HG02759 (cell line): ENCODE data around the gene NEU3.
"Not testable (repeated sequence)": the region's sequence is repeated elsewhere in the genome, so short reads cannot be mapped to it uniquely, and the experiment has no call there.

Source experiments
- ATAC-seq: cut with Tn5 transposase; IDR thresholded peaks from one replicate; pipeline ENCODE4 v1.9.1; 2021; ENCODE audit warnings: mild to moderate bottlenecking, moderate library complexity; ENCODE audit not compliant: unreplicated experiment

The NEU3 gene

DNA sequence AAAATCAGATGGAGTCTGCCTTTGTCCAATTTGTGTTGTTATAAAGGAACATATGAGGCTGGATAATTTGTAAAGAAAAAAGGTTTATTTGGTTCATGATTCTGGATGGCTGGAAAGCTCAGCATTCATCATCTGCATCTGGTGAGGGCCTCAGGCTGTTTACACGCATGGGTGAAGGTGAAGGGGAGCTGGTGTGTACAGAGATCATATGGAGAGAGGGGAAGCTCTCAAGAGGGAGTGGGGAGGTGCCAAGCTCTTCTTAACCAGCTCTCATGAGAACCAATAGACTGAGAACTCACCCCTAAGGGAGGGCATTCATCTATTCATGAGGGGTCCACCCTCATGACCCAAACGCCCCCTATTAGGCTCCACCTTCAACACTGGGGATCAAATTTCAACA, 40.0 kb downstream of the NEU3 start:
- ATAC-seq: no peak

DNA sequence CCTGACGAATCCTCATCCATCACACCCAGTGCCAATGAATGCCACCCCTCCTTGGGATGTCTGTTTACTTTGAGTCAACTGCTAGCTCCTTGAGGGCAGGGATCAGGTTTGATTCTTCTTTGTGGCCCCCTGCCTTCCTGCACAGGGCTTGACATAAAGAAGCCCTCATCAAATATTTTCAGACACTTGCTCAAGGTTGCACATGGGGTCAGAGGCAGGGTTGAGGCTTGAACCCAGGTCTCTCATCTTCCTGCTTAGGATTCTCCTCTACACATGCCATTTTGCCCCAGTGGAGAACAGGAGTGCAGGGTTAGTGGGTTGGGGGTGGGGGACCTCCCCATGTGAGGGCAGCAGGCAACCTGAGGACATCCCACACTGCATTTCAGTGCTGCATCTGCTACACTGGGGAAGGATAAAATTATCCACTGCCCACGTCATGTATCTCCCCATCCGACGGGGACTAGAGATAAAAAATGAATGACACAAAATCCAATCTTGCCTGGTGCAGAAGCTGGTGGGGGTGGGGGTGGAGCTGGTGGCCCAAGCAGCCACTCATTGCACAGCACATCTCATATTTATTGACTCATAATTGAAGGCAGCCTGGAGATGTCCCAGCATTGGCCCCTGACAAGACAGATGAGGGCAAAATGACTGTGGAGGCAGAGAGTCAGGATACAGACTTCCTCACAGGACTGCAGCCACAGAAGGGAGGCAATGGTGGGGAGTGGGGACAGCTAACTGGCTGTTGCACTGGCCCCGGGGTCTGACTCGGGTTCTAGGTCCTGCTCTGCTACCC, 41.3 kb downstream of the NEU3 start:
- no peak for ATAC-seq

DNA sequence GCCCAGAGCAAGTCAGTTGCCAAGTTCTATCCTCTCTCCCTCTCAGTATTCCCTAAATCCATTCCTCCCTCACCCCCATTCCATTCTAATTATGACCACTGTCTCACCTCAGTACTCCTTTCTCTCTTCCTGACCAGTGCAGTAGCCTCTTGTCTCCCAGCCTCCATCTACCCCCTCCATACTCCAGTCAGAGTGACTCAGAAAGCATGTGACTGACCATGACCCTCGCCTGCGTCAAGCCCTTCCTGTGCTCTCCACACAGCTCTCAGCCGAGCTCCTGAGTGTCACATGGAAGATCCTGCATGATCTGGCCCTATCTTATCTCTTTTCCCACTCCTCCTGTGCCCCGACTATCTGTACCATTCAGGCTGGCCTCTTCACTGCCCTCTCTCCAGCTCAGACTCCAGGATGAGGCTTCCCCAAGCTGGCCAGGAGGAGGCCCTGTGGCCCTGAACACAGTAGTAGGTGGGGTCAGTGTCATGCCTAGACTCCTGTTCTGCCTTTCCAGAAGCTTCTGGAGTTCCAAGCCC, 42.6 kb downstream of the NEU3 start:
- no peak for ATAC-seq

DNA sequence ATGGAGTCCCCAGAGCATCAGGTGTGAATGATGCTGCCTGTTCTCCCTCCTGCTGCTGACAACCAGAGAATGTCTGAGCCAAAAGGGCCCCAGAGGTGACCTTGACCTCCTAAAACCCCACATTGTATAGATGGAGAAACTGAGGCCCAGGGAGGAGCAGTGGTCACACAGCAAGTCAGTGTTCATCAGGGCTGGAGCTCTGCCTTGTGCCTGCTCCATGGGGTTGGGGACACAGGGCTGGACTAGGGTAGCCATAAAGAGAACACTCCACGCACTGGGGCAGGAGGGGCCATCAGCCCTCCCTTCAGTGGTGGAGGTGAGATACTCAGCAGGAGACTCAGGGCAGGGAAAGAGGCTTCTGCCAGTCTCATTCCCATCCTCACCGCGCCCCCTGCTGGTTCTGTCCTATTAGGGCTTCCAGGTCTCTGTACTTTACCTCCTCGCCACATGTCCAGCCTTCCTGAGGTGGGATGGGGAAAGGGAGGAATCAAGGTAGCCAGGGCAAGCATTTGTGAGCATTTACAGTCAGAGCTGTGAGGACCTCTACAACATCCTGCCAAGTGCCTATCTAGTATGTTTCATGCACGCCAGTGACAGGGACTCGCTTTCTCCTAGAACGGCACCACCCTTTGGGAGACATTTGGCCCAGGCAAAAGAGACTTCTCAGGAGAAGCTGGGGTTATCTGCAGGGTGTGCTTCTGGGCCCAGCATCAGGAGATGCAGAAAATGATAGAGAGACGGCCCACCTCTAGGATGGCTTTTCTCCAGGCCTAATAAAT, 43.2 kb downstream of the NEU3 start:
- peak; percentile 45 for ATAC-seq

DNA sequence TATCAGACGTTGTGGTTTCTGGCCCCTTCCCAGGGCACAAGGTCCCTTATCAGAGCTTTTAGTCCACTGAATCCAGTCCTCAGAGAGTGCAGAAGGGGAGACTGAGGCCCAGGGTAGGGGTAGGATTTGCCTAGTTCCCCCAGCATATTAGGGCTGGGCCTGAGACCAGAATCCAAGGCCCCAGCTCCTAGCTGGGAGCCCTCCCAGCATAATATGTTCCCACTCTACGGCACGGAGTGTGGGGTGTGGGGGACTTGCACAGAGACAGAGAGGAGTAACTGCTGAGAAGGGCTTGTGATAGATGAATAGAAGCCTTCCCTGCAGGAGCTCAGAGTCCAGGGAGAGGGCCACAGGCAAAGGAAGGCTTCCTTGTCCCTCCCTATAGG, 43.8 kb downstream of the NEU3 start:
- no peak for ATAC-seq

DNA sequence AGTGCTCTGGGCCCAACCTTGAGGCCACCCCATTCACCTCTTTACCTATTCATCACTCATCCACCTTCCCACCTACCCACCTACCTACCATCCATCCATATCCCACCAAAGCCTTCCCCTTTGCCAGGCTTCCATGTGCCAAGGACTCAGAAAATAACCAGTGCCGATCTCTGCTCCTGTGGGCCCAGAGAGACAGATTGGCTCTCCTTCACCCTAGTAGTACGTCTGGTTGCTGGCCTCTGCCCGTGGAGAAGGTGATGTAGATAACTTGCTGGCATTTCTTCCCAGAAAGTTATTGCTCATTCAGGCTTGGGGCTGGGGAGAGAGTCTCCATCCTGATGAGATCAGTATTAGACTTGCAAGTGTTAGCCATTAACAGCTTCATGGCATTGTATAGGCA, 45.2 kb downstream of the NEU3 start:
- ATAC-seq: no peak

DNA sequence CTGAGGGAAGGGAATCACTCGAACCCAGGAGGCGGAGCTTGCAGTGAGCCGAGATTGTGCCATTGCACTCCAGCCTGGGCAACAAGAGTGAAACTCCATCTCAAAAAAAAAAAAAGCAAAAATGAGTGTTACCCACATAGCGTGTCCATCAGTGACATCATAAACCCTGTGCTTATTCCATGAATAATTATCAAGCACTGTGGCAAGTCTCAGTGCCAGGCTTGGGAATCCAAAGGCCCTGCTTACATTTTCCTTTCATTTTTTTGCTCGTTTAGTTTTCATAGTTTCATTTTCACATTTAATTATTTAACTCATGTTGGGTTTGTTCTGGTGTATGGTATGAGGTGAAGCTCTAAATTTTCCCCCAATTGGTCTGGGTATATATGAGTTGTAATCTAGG, 46.5 kb downstream of the NEU3 start:
- ATAC-seq: no peak

DNA sequence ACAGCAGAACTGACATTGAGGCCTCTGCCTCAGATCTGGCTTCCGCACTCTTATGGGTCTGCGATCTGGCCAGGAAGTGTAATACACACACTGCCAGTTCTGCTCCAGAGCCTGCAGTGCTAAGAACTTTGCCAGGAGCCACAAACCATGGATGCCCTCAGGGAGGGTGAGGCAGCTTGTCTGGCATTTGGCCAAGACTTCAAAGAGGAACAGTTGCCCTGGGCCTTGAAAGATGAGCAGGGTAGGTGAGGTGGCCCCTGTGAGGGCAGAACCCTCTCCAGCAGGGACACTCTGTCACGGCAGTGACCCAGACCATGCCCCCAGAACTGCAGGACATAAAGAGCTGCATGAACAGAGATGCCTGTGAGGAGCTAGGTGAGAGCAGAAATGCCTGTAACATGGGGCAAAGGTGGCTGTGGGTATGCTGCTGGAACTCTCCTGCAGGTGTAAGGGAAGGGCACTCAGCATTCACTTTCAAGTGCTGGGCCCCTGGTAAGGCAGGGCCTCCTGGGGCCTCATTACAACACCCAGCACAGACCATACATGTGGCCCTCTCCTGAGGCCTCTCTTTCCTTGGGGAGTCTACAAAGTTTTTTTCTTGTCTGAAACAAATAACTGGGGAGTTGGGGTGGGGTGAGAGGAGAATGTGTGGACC, 47.3 kb downstream of the NEU3 start:
- no peak for ATAC-seq

DNA sequence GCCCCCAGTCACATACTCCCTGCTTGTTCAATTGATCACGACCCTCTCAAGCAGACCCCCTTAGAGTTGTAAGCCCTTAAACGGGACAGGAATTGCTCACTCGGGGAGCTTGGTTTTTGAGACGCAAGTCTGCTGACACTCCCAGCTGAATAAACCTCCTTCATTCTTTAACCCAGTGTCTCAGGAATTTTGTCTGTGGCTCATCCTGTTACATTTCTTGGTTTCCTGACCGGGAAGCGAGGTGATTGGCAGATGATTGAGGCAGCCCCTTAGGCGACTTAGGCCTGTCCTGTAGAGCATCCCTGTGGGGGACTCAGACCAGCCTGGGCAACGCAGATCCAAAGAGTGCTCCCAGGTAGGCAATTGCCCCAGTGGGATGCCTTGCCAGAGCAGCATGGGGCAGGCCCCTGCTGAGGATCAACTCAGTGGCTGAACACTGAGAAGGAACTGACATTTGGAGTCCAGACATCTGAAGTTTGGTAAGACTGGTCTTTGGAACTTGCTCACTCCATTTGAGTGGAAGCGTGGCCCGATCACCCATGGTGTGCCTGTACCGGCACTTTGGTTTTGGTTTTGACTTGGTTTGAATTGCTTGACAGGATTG, 51.5 kb downstream of the NEU3 start:
- ATAC-seq: no peak

DNA sequence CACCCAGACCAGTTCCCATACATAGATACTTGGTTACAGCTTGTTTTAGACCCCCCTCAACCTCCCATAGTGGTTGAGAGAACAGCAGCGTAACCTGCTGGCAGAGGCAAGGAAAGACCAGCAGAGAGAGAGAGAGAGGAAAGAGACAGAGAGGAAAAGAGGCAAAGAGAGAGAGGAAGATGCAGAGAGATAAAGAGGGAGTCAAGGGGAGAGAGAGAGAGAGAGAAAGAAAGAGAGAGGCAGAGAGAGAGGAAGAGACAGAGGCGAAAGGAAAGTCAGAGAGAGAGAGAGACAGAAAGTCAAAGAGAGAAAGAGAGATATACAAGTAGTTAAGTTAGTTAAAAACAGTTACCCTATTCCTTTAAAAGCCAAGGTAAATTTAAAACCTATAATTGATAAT, 52.5 kb downstream of the NEU3 start:
- ATAC-seq: no peak

DNA sequence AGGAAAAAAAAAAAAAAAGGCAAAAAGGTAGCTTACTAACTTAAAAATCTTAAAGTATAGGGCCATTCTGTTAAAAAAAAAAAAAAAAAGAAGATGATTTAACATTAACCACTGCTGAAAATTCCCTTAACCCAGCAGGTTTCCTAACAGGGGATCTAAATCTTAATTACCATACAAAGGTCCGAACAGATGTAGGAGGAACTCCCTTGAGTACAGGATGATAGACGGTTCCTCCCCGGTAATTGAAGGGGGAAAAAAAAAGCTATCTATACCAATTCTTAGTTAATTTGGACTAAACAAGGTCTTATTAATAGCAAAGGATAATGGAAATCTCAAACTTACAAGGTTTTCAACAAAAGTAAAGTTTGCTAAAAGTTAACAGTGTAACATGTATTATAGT, 53.1 kb downstream of the NEU3 start:
- not testable (repeated sequence) for ATAC-seq

DNA sequence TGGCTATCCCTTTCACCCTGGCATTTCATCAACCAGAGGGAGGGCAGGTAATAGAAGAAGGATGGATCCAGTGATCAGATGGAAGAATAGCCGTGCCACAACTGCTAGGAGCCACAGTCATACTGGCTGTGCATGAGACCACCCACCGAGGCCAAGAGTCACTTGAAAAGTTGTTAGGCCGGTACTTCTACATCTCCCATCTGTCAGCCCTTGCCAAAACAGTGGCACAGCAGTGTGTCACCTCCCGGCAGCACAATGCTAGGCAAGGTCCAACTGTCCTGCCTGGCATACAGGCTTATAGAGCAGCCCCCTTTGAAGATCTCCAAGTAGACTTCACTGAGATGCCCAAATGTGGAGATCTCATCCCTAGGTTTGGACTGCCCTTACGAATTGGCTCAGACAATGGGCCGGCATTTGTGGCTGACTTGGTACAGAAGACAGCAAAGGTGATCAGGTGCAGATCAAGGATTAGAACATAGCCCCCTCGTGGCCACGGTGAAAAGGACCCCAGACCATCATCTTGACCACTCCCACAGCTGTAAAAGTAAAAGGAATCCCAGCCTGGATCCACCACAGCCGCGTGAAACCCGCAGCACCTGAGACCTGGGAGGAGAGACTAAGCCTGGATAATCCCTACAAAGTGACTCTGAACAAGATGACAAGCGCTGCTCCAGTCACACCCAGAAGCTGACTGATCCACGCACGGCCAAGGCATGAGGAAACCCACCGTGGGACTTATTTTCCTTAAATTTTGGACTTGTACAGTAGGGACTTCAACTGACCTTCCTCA, 55.8 kb downstream of the NEU3 start:
- not testable (repeated sequence) for ATAC-seq

DNA sequence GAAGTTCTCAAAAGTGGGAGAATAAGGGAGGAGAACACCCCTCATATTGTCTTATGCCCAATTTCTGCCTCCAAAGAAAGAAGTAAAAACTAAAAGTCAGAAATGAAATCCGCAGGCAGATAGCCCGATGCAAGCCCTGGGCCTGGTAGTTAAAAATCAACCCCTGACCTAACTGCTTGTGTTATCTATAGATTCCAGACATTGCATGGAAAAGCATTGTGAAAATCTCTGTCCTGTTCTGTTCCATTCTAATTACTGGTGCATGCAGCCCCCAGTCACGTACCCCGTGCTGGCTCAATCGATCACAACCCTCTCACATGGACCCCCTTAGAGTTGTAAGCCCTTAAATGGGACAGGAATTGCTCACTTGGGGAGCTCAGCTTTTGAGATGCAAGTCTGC, 57.9 kb downstream of the NEU3 start:
- ATAC-seq: not testable (repeated sequence)

DNA sequence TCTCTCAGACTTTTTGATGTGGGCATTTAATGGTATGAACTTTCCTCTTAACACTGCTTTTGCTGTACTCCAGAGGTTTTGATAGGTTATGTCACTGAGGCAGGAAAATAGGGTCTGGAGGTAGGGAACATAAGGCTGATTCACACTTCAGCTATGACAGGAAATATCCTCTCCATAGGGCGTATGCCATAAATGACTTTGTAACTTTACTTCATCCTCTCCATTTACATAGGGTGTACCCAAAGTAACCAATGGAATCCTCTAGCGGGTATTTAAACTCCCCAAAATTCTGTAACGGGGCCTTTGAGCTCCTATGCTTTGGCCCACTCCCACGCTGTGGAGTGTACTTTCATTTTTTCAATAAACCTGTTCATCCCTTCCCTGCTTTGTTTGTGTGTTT, 58.5 kb downstream of the NEU3 start:
- no peak for ATAC-seq

DNA sequence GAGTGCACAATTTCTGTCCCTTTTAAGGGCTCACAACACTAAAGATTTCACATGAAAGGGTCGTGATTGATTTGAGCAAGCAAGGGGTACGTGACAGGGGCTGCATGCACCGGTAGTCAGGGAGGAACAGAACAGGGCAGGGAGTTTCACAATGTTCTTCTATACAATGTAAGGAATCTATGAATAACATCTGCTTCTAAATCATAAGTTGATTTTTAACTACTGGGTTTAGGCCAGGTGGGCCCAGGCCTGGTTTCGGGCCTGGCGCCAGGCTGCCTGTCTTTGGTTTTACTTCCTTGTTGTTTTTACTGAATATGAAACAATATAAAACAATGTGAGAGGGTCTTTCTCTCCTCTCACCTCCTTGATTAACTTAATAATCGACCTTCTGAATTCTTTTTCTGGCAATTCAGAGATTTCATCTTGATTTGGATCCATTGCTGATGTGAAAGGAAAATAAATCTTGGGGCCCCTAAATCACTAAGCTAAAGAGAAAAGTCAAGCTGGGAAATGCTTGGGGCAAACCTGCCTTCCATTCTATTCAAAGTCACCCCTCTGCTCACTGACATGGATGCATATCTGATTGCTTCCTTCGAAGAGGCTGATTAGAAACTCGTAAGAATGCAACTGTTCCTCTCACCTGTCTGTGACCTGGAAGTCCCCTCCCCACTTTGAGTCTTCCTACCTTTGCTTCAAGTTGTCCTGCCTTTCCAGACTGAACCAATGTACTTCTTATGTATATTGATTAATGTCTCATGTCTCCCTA, 61.0 kb downstream of the NEU3 start:
- not testable (repeated sequence) for ATAC-seq

DNA sequence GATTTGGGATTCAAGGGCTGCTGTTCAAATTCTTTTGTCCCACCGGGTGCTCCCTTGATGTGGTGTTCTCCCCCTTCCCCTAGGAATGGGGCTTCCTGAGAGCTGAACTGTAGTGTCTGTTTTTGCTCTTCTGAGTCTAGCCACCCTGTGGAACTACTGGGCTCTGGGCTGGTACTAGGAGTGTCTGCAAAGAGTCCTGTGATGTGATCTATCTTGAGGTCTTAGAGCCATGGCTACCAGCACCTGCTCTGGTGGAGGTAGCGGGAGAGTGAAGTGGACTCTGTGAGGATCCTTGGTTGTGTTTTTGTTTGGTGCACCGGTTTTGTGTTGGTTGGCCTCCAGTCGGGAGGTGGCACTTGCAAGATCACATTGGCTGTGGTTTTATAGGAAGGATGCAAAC, 61.8 kb downstream of the NEU3 start:
- ATAC-seq: no peak

DNA sequence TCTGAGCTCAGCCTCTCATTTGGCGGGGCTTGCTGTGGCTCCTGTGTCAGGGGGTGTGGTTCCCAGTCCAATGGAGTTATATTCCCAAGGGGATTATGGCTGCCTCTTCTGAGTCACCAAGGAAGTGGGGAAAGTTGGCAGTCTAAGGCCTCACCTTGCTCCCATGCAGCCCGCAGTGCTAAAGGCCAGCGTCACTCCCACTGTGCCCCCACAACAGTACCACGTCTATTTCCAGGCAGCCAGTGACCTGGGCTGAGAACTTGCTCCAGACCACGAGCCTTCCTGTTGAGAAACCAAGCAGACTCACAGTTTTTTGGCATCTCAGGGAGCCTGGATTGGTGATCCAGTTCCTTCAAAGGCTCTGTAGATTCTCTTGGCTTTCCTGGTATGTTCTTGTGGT, 62.3 kb downstream of the NEU3 start:
- no peak for ATAC-seq

DNA sequence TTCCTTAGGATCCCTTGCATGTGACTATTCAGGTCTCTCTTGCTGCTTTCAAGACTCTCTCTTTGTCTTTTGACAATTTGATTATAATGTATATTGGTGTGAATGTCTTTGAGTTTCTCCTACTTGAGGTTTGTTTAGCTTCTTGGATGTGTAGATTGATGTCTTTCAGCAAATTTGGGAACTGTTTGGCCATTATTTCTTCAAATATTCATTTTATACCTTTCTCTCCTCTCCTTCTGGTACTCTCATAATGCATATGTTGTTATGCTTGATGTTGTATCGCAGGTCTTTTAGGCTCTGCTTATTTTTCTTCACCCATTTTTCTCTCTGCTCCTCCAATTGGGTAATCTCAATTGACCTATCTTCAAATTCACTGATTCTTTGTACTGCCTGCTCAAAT, 63.7 kb downstream of the NEU3 start:
- no peak for ATAC-seq

DNA sequence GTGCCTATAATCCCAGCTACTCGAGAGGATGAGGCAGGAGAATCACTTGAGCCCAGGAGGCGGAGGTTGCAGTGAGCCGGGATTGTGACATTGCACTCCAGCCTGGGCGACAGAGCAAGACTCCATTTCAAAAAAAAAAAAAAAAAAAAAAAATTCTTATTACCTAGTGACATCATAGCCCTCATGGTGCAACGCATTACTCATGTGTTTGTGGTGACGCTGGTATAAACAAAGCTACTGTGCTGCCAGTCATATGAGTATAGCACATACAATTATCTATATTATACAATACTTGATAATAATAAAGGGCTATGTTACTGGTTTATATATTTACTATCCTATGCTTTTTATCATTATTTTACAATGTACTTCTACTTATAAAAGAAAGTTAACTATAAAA, 66.8 kb downstream of the NEU3 start:
- no peak for ATAC-seq

DNA sequence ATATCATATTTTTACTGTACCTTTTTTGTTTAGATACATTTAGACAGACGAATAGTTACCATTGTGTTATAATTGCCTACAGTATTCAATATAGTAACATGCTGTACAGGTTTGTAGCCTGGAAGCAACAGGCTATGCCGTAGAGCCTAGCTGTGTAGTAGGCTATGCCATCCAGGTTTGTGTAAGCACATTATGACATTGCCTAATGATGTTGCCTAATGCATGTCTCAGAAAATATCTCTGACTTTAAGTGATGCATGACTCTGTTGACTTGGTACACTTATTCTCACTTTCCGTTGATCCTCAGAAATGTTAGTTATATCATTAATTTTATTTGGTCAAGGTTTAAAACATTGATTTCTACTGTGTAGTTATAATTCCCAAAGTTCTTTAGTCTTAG, 68.1 kb downstream of the NEU3 start:
- ATAC-seq: no peak
